GM12878 (cell line): Measurements from ENCODE around the gene CARD9. TPM values are rescaled to one million over a fixed set of nuclear protein-coding genes. Genes with fewer than 3 reads are reported as not detected.

ENCODE experiments used
- ASH2L ChIP-seq: fragments of 300-600, 200-600 bp; sonication (generic); IDR thresholded peaks from 2 replicates; pipeline ENCODE4 v1.6.1; 2017; ENCODE audit warnings: low read depth, mild to moderate bottlenecking, borderline replicate concordance
- CREB1 ChIP-seq: IDR thresholded peaks from 2 replicates; pipeline ENCODE4 v1.6.1; 2012; ENCODE audit warnings: low read depth, mild to moderate bottlenecking, inconsistent platforms
- EGR1 ChIP-seq, 2 experiments: IDR thresholded peaks; 1 replicate in 1 of 2; 2 replicates in 1 of 2; pipeline ENCODE4 v1.6.1; 2011 to 2012; ENCODE audit warnings: low read depth in 2 of 2, low read length in 2 of 2, borderline replicate concordance in 1 of 2, mild to moderate bottlenecking in 1 of 2, moderate library complexity in 1 of 2
- FOXM1 ChIP-seq: IDR thresholded peaks from 2 replicates; pipeline ENCODE4 v1.6.1; 2012; ENCODE audit warnings: low read depth, mild to moderate bottlenecking, inconsistent platforms, low read length, moderate library complexity
- JUNB ChIP-seq: IDR thresholded peaks from 2 replicates; pipeline ENCODE4 v1.6.1; 2016; ENCODE audit warnings: antibody characterized with exemption, mild to moderate bottlenecking
- NBN ChIP-seq: fragments of 450-650 bp; IDR thresholded peaks from 2 replicates; pipeline ENCODE4 v1.6.1; 2016
- POLR2A ChIP-seq: IDR thresholded peaks from 2 replicates; pipeline ENCODE4 v1.6.1; 2011; ENCODE audit warnings: low read depth, mild to moderate bottlenecking, low read length
- POLR2AphosphoS2 ChIP-seq: IDR thresholded peaks from 2 replicates; pipeline ENCODE4 v1.6.1; 2011; ENCODE audit warnings: low read depth, mild to moderate bottlenecking, low read length, improper control_type of control experiment, moderate library complexity
- SP1 ChIP-seq: IDR thresholded peaks from one replicate; pipeline ENCODE4 v1.6.1; 2011; ENCODE audit warnings: low read depth, low read length
- STAT1 ChIP-seq: fragments of 450-650 bp; conservative IDR thresholded peaks from 2 replicates; pipeline ENCODE4 v1.6.1; 2014; ENCODE audit warnings: antibody characterized with exemption, mild to moderate bottlenecking
- STAT3 ChIP-seq: IDR thresholded peaks from 2 replicates; pipeline ENCODE4 v1.6.1; 2011; ENCODE audit warnings: low read depth, low read length, improper control_type of control experiment
- ZNF384 ChIP-seq: IDR thresholded peaks from 2 replicates; pipeline ENCODE4 v1.6.1; 2012; ENCODE audit warnings: low read depth, mild to moderate bottlenecking, low read length, improper control_type of control experiment, borderline replicate concordance
- polyA plus RNA-seq, 11 experiments: library from polyadenylated mRNA; depleted of rRNA in 4 of 11; unstranded in 6 of 11; stranded (reverse) in 5 of 11; fragments of >200 nt; fragmentation: Nextera tagmentation in 4 of 11; fragmentation: Illumina TruSeq in 1 of 11; extraction: Ambion mirVana in 4 of 11; extraction: Trizol in 1 of 11; gene quantifications; 1 replicate in 1 of 11; 2 replicates in 10 of 11; pipeline versions ENCODE4 v1.2.1 to v1.2.3, GENCODE V29; 2011 to 2016; ENCODE audit warnings: inconsistent platforms in 2 of 11, missing spikeins in 2 of 11, low read depth in 1 of 11
- total RNA-seq, 4 experiments: library from RNA; depleted of rRNA in 3 of 4; stranded (reverse); fragments of >200 nt in 3 of 4; fragmentation: Illumina TruSeq in 1 of 4; extraction: Trizol in 1 of 4; gene quantifications; 2 replicates each; pipeline versions ENCODE4 v1.2.1 to v1.2.3, GENCODE V29; 2013 to 2021
- TF ChIP-seq, protein P1 (sequence below): fragments of 450-650 bp; IDR thresholded peaks from 2 replicates; pipeline ENCODE4 v1.6.1; 2016; ENCODE audit warnings: mild to moderate bottlenecking, moderate library complexity, borderline replicate concordance
- TF ChIP-seq, protein P2 (sequence below): fragments of 450-650 bp; IDR thresholded peaks from 2 replicates; pipeline ENCODE4 v1.6.1; 2017; ENCODE audit warnings: borderline replicate concordance
- TF ChIP-seq, protein P3 (sequence below): IDR thresholded peaks from 2 replicates; pipeline ENCODE4 v1.6.1; 2012; ENCODE audit warnings: low read depth, low read length, improper control_type of control experiment
- TF ChIP-seq, protein P4 (sequence below): fragments of 450-650 bp; formaldehyde crosslinking; IDR thresholded peaks from 2 replicates; pipeline ENCODE4 v1.4.0; 2020; ENCODE audit warnings: mild to moderate bottlenecking, moderate library complexity
- TF ChIP-seq, protein P5 (sequence below): IDR thresholded peaks from 2 replicates; pipeline ENCODE4 v1.6.1; 2012; ENCODE audit warnings: mild to moderate bottlenecking, low read depth, low read length

CARD9 gene
- total and polyA plus RNA-seq, 10 of the 15 experiments (the other 5 are each of a cell fraction or from before 2014, with no cell fraction given) = 0.11 to 4.9 (median 1.8) TPM; not detected in 1

DNA sequence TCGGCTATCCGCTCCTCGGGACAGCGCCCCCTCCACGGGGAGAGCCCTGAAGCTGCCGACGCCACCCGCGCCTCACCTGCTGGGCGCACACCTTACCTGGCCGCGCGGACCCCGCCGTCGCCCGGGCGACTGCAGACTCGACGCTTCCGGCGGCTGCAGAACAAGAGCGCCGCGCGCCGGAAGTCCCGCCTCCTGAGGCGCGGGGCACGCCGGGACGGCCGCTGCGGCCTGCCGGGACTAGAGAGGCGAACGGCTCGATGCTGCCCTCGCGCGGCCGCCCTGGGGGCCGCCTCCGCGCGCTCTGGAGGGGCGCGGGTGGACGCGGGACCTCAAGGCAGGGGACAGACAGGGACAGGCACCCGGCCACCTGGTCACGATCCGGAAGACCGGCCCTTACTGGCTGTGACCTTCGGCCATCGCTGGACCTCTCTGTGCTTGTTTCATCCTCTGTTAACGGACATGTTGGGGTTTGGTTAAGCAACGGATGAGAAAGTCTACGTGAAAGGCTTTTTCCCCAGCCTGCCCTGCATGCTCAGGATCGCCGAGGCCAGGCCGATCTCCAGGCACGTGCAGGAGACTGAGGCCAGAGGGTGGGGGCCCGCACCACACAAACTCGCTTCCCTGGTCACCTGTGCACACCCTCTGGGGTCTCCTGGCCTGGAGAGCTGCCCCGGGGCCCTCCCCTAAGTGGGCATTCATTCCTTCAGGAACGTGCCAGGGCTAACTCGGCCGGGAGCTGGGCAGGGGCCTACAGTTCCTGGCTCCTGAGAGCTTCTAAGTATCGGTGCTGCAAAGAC, 26.8 kb upstream of the CARD9 start, which contains the start of gene SNAPC4 (continued):
- TF ChIP-seq, protein P1, sequence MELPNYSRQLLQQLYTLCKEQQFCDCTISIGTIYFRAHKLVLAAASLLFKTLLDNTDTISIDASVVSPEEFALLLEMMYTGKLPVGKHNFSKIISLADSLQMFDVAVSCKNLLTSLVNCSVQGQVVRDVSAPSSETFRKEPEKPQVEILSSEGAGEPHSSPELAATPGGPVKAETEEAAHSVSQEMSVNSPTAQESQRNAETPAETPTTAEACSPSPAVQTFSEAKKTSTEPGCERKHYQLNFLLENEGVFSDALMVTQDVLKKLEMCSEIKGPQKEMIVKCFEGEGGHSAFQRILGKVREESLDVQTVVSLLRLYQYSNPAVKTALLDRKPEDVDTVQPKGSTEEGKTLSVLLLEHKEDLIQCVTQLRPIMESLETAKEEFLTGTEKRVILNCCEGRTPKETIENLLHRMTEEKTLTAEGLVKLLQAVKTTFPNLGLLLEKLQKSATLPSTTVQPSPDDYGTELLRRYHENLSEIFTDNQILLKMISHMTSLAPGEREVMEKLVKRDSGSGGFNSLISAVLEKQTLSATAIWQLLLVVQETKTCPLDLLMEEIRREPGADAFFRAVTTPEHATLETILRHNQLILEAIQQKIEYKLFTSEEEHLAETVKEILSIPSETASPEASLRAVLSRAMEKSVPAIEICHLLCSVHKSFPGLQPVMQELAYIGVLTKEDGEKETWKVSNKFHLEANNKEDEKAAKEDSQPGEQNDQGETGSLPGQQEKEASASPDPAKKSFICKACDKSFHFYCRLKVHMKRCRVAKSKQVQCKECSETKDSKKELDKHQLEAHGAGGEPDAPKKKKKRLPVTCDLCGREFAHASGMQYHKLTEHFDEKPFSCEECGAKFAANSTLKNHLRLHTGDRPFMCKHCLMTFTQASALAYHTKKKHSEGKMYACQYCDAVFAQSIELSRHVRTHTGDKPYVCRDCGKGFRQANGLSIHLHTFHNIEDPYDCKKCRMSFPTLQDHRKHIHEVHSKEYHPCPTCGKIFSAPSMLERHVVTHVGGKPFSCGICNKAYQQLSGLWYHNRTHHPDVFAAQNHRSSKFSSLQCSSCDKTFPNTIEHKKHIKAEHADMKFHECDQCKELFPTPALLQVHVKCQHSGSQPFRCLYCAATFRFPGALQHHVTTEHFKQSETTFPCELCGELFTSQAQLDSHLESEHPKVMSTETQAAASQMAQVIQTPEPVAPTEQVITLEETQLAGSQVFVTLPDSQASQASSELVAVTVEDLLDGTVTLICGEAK = peak; percentile 61
- TF ChIP-seq POLR2AphosphoS2 (peak; percentile 52; the same call in 1 of the 2 replicates), SP1 (peak; percentile 48), ASH2L (no peak), NBN (no peak), ZNF384 (no peak), STAT3 (no peak), JUNB (no peak), POLR2A (peak; percentile 93), EGR1 (IDR thresholded peaks at IDR 0.05; ENCODE audit: borderline replicate concordance in 1 of 2, low read depth in 2 of 2, low read length in 2 of 2) (peak in 1 of 2 experiments; percentile 41; a peak in 1 of 3 replicates), CREB1 (peak; percentile 72; the same call in 1 of the 2 replicates), FOXM1 (no peak), STAT1 (peak; percentile 76)
- TF ChIP-seq, protein P2, sequence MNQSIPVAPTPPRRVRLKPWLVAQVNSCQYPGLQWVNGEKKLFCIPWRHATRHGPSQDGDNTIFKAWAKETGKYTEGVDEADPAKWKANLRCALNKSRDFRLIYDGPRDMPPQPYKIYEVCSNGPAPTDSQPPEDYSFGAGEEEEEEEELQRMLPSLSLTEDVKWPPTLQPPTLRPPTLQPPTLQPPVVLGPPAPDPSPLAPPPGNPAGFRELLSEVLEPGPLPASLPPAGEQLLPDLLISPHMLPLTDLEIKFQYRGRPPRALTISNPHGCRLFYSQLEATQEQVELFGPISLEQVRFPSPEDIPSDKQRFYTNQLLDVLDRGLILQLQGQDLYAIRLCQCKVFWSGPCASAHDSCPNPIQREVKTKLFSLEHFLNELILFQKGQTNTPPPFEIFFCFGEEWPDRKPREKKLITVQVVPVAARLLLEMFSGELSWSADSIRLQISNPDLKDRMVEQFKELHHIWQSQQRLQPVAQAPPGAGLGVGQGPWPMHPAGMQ = no peak
- TF ChIP-seq, protein P3, sequence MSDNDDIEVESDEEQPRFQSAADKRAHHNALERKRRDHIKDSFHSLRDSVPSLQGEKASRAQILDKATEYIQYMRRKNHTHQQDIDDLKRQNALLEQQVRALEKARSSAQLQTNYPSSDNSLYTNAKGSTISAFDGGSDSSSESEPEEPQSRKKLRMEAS = no peak
- TF ChIP-seq, protein P4, sequence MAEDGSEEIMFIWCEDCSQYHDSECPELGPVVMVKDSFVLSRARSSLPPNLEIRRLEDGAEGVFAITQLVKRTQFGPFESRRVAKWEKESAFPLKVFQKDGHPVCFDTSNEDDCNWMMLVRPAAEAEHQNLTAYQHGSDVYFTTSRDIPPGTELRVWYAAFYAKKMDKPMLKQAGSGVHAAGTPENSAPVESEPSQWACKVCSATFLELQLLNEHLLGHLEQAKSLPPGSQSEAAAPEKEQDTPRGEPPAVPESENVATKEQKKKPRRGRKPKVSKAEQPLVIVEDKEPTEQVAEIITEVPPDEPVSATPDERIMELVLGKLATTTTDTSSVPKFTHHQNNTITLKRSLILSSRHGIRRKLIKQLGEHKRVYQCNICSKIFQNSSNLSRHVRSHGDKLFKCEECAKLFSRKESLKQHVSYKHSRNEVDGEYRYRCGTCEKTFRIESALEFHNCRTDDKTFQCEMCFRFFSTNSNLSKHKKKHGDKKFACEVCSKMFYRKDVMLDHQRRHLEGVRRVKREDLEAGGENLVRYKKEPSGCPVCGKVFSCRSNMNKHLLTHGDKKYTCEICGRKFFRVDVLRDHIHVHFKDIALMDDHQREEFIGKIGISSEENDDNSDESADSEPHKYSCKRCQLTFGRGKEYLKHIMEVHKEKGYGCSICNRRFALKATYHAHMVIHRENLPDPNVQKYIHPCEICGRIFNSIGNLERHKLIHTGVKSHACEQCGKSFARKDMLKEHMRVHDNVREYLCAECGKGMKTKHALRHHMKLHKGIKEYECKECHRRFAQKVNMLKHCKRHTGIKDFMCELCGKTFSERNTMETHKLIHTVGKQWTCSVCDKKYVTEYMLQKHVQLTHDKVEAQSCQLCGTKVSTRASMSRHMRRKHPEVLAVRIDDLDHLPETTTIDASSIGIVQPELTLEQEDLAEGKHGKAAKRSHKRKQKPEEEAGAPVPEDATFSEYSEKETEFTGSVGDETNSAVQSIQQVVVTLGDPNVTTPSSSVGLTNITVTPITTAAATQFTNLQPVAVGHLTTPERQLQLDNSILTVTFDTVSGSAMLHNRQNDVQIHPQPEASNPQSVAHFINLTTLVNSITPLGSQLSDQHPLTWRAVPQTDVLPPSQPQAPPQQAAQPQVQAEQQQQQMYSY (CRISPR knock-in tag) = no peak
- TF ChIP-seq, protein P5, sequence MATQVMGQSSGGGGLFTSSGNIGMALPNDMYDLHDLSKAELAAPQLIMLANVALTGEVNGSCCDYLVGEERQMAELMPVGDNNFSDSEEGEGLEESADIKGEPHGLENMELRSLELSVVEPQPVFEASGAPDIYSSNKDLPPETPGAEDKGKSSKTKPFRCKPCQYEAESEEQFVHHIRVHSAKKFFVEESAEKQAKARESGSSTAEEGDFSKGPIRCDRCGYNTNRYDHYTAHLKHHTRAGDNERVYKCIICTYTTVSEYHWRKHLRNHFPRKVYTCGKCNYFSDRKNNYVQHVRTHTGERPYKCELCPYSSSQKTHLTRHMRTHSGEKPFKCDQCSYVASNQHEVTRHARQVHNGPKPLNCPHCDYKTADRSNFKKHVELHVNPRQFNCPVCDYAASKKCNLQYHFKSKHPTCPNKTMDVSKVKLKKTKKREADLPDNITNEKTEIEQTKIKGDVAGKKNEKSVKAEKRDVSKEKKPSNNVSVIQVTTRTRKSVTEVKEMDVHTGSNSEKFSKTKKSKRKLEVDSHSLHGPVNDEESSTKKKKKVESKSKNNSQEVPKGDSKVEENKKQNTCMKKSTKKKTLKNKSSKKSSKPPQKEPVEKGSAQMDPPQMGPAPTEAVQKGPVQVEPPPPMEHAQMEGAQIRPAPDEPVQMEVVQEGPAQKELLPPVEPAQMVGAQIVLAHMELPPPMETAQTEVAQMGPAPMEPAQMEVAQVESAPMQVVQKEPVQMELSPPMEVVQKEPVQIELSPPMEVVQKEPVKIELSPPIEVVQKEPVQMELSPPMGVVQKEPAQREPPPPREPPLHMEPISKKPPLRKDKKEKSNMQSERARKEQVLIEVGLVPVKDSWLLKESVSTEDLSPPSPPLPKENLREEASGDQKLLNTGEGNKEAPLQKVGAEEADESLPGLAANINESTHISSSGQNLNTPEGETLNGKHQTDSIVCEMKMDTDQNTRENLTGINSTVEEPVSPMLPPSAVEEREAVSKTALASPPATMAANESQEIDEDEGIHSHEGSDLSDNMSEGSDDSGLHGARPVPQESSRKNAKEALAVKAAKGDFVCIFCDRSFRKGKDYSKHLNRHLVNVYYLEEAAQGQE = no peak
